T-helper 1 cell treated with Interleukin-12 subunit alpha and Interleukin-12 subunit beta and Interleukin-4 antibody, amounts not matched to agents 30 μg/mL and 1 μg/mL, for 36 hours (primary cell): ENCODE data around the gene SAMD4B.
A peak's percentile ranks its signal among the peaks of the same experiment; 100 is the strongest.
"Not testable (repeated sequence)": the region's sequence is repeated elsewhere in the genome, so short reads cannot be mapped to it uniquely, and the experiment has no call there.

ENCODE experiments used
- H3K27ac Mint-ChIP-seq: one replicate; pipeline ENCODE4 v1.8.0; 2021; ENCODE audit warnings: mild to moderate bottlenecking, mixed read lengths
- H3K27me3 Mint-ChIP-seq: one replicate; pipeline ENCODE4 v1.8.0; 2021; ENCODE audit warnings: low read depth, mixed read lengths
- H3K36me3 Mint-ChIP-seq: one replicate; pipeline ENCODE4 v1.8.0; 2021; ENCODE audit warnings: low read depth, mixed read lengths
- H3K4me1 Mint-ChIP-seq: one replicate; pipeline ENCODE4 v1.8.0; 2021; ENCODE audit warnings: low read depth, mixed read lengths
- H3K4me3 Mint-ChIP-seq: one replicate; pipeline ENCODE4 v1.8.0; 2021; ENCODE audit warnings: mild to moderate bottlenecking, moderate library complexity, mixed read lengths
- H3K9me3 Mint-ChIP-seq: one replicate; pipeline ENCODE4 v1.8.0; 2021; ENCODE audit warnings: mixed read lengths

The SAMD4B gene

DNA sequence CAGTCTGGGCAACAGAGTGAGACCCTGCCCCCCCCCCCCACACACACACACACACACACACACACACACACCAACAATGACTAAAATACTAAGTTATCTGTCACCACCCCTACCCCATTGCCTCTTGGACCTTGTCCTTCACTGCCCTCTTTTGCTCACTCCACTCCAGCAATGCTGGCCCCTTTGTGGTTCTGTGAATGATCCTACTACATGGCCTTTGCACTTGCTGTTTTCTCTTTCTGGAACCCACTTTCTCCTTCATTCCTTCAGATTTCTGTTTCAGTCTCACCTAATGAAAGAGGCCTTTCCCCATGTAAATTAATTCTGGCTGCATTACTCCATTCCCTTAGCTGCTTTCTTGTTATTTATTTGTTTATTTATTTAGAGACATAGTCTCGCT, 2.5 kb upstream of the SAMD4B start:
- Mint-ChIP-seq H3K4me3 (peak overlapping the region; percentile 93), H3K27me3 (no peaks in the 10 kb centered on the region), H3K27ac (peak overlapping the region; percentile 88), H3K4me1 (peaks cover 54% of the 10 kb centered on the region), H3K9me3 (no peaks in the 10 kb centered on the region), H3K36me3 (peaks cover 24% of the 10 kb centered on the region)

DNA sequence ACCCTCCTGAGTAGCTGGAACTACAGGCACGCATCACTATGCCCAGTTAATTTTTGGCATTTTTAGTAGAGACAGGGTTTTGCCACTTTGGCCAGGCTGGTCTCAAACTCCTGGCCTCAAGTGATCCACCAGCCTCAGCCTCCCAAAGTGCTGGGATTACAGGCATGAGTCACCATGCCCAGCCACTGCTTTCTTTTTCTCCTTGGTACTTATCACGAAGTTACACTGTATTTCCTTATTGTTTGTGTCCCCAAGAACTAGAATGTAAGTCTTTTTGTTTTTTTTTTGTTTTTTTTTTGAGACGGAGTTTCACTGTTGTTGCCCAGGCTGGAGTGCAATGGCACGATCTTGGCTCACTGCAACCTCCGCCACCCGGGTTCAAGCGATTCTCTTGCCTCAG, 2.1 kb upstream of the SAMD4B start:
- peaks cover 23% of the 10 kb centered on the region for H3K36me3 Mint-ChIP-seq
- H3K4me3 Mint-ChIP-seq, result peak overlapping the region; percentile 93
- not testable (repeated sequence) for H3K9me3 Mint-ChIP-seq, H3K27me3 Mint-ChIP-seq
- peak overlapping the region; percentile 88 for H3K27ac Mint-ChIP-seq
- peaks cover 55% of the 10 kb centered on the region for H3K4me1 Mint-ChIP-seq

DNA sequence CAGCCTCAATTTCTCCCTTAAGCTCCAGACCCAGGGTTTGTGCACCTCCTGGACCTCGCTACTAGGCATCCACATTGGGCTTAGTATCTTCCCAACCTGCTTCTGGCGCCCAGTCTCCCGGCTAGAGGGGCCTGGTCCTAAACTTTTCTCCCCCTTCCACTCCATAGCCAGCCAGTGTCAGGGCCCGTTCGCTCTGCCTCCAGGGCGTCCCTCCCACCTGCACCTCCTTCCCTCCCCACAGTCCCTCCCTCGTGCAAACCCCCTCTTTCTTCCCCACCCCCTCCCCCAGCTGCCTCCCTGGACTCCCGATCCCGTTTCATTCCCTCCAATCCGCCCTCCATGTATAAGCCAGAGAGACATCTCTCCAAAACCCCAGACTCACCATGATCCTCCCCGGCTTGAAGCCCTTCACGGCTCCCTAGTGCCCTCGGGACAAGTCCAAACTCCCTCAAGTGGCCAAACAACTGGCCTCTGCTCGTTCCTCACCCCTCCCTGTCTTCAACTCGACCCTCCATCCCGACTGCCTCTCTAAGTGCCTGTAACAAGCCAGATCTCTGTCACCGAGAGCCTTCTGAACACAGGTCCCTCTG, 997 bp upstream of the SAMD4B start:
- Mint-ChIP-seq H3K27me3 (no peaks in the 10 kb centered on the region), H3K27ac (peak overlapping the region; percentile 88), H3K4me3 (peak overlapping the region; percentile 93), H3K36me3 (peaks cover 24% of the 10 kb centered on the region), H3K9me3 (no peaks in the 10 kb centered on the region), H3K4me1 (peaks cover 58% of the 10 kb centered on the region)

DNA sequence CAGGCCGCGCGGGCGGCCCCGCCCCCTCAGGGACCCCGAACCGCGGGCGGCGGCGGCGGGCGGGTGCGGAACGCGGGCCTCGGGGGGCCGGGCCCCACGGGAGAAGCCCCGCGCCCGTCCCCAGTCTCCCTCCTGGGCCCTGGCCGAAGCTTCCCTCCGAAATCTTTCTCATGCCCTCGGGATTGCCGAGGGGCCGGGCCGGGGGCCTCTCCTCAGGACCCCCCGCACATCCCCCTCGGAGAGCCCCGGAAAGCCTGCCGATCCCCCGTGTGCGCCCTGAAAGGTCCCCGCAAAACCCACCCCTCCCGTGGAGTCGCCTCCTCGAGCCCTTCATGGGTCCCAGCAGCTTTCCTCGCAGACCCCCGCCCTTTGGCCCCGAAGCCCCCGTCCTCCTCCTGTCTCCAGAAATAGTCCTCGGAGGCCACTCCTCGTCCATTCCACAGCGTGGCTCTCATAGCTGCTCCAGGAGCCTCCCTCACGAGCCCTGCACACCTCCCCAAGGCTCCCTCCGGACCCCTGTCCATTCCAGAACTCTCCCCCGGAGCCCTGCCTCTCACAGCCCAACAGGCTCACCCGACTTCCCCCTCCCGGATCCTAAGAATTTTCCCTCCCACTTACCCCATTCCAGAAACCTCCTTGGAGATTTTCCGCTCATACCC, 555 bp downstream of the SAMD4B start:
- Mint-ChIP-seq H3K9me3 (no peaks in the 10 kb centered on the region), H3K27ac (peak overlapping the region; percentile 85), H3K27me3 (no peaks in the 10 kb centered on the region), H3K36me3 (peaks cover 28% of the 10 kb centered on the region), H3K4me3 (peak overlapping the region; percentile 86), H3K4me1 (peaks cover 59% of the 10 kb centered on the region)

DNA sequence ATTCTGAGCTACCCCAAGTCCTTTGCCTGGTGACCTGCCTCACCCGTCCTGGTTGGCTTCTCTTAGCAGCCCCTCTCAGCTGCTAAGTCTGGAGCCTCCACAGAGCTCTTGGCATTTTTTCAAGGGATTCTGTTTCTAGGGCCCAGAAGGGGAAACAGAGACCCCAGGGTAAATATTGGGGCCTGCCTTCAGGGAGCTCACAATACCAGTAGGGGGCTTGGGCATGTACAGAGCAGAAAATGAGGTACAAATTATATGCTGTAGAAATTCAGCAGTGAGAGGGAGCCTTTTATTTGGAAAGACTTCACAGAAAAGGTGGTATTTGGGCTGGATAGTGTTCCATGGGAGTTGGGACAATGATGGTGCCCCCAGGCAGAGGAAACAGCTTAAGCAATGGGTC, 3.7 kb downstream of the SAMD4B start:
- Mint-ChIP-seq H3K9me3 (no peaks in the 10 kb centered on the region), H3K27ac (no peak overlapping the region), H3K4me3 (no peak overlapping the region), H3K4me1 (peaks cover 48% of the 10 kb centered on the region), H3K36me3 (peaks cover 36% of the 10 kb centered on the region), H3K27me3 (no peaks in the 10 kb centered on the region)

DNA sequence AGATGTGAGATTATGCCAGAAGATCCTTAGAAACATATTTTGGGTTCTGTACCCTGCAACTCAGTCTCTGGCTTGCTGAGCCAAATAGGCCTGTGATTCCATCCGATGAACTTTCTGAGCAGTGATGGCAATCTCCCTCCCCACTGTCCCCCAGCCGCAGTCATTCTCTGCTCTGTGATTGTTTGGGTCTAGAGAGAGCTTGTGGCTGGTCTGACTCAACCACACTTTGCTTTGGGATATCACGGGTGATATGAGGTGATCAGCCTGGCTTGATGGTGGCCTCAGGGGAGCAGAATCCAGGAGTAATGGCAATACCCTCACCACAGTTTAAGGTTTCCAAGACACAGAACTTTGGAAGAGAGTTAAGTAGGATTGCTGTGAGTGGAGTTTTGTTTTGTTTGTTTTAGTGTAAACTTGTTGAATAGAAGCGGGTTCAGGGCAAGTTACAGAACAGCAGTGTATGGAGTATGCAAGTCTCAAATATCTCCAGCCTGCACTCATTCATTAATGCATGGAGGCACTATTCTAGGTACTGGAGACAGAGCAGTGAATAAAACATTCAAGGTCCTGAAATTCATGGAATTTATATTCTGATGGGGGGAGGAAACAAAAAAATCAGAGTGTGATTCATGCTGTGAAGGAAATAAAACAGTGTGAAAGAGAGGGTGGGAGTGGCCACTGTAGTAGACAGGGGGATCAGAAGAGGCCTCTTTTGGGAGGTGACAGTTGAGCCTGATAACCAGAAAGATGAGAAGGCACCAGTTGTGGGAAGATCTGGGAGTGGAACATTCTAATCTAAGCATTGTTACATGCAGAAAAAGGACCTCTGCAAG, 5.3 kb downstream of the SAMD4B start:
- H3K27ac Mint-ChIP-seq, result peak overlapping the region; percentile 16
- peaks cover 47% of the 10 kb centered on the region for H3K36me3 Mint-ChIP-seq
- H3K9me3 Mint-ChIP-seq, result no peaks in the 10 kb centered on the region
- H3K4me3 Mint-ChIP-seq, result no peak overlapping the region
- H3K4me1 Mint-ChIP-seq, result peaks cover 56% of the 10 kb centered on the region
- no peaks in the 10 kb centered on the region for H3K27me3 Mint-ChIP-seq

DNA sequence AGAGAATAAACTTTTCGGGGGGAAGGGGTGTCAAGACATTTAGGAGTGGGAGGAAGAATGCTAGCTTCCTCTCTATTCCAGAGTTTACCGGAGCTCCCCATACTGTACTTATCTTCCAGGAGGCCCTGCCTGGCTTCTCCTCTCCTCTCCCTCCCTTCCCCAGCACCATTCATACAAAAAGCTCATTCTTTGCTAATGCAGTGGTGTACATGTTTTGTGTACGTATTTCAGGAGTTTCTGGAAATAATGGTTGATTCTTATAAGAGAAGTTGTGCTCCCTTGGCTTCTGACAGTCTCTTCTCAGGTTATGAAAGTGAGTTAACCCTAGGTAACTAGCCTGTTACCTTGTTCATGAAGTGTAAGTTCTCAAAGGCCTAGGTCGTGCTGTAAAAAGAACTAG, 7.1 kb downstream of the SAMD4B start:
- Mint-ChIP-seq H3K36me3 (peaks cover 40% of the 10 kb centered on the region), H3K4me3 (no peak overlapping the region), H3K4me1 (peaks cover 42% of the 10 kb centered on the region), H3K27me3 (no peaks in the 10 kb centered on the region), H3K9me3 (no peaks in the 10 kb centered on the region), H3K27ac (no peak overlapping the region)

DNA sequence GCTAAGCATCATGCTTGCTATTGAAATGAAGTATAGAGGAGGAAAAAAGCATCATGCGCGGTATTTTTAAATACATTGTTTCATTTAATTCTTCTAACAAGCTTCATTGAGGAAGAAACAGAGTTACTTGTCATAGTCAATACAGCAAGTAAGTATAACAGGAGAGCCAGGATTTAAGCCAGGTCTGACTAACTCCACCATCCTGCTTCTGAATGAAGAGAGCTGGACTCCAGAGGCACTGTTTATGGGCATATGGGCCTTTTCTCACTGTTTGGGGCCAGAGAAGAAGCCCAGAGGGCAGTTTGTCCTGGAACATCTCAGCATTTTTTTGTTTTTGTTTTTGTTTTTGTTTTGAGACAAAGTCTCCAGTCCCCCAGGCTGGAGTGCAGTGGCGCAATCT, 7.9 kb downstream of the SAMD4B start:
- no peaks in the 10 kb centered on the region for H3K27me3 Mint-ChIP-seq
- H3K4me3 Mint-ChIP-seq, result no peak overlapping the region
- H3K36me3 Mint-ChIP-seq, result peaks cover 36% of the 10 kb centered on the region
- no peak overlapping the region for H3K27ac Mint-ChIP-seq
- no peaks in the 10 kb centered on the region for H3K9me3 Mint-ChIP-seq
- peaks cover 35% of the 10 kb centered on the region for H3K4me1 Mint-ChIP-seq

DNA sequence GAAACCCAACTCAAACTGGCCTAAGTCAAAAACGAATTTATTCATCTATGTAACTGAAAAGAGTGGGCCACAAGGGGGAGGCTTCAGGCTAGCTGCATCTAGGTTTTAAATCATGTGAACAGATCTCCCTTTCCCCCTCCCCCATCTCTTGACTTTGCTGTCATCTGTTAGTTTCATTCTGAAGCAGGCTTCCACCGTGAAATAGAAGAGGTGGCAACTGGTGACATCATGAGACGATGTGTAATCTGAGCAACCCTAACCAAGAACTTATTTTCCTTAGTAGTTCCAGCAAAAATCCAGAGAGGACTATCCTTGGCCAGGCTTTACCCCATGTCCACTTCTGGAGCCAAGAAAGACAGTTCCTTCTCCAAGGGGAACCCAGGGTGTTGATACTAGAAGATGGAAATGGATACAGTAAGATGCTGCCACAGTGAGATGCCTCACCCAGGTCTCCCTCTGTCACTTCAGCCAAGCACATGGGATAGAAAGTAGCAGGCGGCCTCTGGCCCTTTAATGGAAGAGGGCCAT, 9.4 kb downstream of the SAMD4B start:
- peaks cover 38% of the 10 kb centered on the region for H3K36me3 Mint-ChIP-seq

DNA sequence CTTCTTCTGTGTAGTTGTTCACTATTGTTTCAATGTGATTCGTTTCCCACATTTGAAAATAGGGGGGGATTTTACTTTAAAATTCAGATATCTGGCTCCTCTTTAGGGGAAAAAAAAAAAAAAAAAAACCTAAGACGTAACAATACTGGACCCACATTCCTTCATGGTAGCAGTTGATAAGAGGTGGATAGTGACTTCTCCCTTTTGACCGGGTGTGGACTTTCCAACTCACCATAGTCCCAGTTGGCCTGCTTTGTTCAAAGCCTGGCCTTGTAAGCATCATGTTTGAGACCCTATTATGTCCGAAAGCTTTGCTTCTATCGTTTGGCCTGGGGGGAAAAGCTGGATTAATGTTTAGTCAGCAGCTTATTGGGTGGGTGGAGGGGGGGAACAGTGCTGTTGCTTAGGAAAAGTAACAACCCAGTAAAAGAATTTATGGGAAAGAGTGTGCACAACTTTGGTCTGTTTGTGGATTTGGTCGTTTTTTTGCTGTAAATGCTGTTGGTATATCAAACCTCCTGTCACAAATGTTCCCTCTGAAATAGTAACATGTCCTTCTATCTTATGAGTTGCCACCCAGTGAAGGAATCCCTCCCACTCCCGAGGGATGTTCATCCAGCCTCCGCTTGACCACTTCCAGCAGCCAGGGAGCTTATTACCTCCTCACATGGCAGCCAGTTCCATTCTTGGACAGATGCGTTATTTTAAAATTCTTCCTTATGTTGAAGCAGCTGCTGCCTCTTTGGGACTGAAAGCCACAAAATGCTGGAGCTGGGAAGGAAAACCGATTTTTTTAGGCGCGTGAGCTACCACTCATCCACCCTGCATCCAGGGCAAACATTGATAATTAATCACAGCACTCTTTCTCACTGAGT, 10.4 kb downstream of the SAMD4B start:
- Mint-ChIP-seq H3K4me1 (peaks cover 21% of the 10 kb centered on the region), H3K36me3 (peaks cover 43% of the 10 kb centered on the region), H3K27me3 (no peaks in the 10 kb centered on the region), H3K9me3 (no peaks in the 10 kb centered on the region), H3K4me3 (no peak overlapping the region), H3K27ac (peak overlapping the region; percentile 92)

More for the DNA sequence above, 9.4 kb downstream of the SAMD4B start:
- no peak overlapping the region for H3K4me3 Mint-ChIP-seq
- H3K4me1 Mint-ChIP-seq, result peaks cover 27% of the 10 kb centered on the region
- no peaks in the 10 kb centered on the region for H3K27me3 Mint-ChIP-seq
- H3K9me3 Mint-ChIP-seq, result no peaks in the 10 kb centered on the region
- H3K27ac Mint-ChIP-seq, result peak overlapping the region; percentile 92

DNA sequence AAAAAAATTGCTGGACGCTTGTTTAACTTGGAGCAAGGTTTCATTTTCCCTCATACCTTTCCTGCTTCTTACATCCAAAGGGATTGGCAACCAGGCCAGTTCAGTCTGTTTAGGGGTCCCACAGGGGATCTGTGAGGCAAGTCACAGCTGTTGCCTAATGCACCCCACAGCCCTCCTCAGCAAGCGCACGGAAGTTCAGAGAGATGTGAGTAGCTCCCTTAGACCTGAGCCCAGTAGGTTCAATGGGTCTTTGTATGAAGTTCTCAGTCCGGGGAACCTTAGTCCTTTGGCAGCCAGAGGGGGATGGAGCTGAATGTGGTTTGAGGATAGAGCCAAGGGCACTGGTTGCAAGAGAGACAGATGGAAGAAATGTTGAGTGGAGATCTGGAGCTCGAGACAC, 13.0 kb downstream of the SAMD4B start:
- H3K27me3 Mint-ChIP-seq, result no peaks in the 10 kb centered on the region
- H3K9me3 Mint-ChIP-seq, result no peaks in the 10 kb centered on the region
- no peak overlapping the region for H3K27ac Mint-ChIP-seq
- peaks cover 16% of the 10 kb centered on the region for H3K4me1 Mint-ChIP-seq
- H3K36me3 Mint-ChIP-seq, result peaks cover 38% of the 10 kb centered on the region
- H3K4me3 Mint-ChIP-seq, result no peak overlapping the region

DNA sequence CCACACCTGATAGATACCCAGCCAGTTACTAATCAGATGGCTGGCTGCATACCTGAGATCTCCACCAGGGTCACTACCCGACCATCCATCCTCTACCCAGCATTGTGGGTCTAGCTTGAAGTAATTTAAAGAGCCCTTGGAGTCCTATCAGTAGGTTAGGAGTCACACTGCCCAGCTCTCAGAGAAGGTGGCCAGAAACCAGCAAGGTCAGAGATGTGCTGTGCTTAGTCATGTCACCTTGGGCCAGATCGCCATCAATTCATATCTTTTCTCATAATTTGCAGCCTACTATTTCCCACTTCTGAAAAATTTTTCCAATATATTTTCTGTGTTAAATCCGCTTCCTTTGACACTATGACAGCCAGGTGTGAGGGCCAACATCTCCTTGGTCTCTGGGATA, 13.9 kb downstream of the SAMD4B start:
- no peak overlapping the region for H3K27ac Mint-ChIP-seq
- peaks cover 15% of the 10 kb centered on the region for H3K4me1 Mint-ChIP-seq
- H3K9me3 Mint-ChIP-seq, result no peaks in the 10 kb centered on the region
- H3K27me3 Mint-ChIP-seq, result no peaks in the 10 kb centered on the region
- H3K36me3 Mint-ChIP-seq, result peaks cover 39% of the 10 kb centered on the region
- H3K4me3 Mint-ChIP-seq, result no peak overlapping the region

DNA sequence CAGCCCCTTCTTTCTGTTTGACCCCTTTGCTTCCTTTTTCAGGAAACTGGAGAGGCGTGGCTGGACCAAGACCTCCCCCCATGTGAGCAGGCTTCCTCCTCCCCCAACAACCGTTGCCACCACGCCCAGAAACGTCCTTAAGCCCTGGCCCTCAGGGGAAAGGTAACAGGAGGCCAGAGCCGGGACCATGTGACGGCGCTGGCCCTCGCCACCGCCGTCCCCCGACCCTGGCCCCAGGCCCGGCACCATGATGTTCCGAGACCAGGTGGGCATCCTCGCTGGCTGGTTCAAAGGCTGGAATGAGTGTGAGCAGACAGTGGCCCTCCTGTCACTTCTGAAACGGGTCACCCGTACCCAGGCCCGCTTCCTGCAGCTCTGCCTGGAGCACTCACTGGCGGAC, 14.4 kb downstream of the SAMD4B start:
- Mint-ChIP-seq H3K27ac (no peak overlapping the region), H3K4me3 (no peak overlapping the region), H3K36me3 (peaks cover 35% of the 10 kb centered on the region), H3K9me3 (no peaks in the 10 kb centered on the region), H3K27me3 (no peaks in the 10 kb centered on the region), H3K4me1 (peaks cover 10% of the 10 kb centered on the region)

DNA sequence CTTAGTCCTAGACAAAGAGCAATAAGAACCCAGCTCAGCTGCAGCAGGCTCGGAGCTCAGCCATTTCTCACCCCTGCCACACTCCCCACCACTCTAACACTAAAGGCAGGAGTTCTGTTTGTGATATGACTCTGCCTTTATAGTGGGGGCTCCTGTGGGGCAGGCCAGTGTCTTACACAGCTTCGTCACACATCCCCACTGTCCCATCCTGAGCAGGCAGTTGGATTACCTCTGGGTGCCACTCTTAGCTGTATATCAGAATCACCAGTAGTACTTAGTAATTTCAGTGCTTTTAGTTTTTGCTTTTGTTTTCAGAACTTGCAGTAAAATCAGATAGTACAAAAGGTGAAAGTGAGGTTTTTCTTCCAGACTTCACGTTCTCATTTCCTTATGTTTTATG, 16.8 kb downstream of the SAMD4B start:
- H3K27me3 Mint-ChIP-seq, result no peaks in the 10 kb centered on the region
- H3K4me3 Mint-ChIP-seq, result no peak overlapping the region
- no peak overlapping the region for H3K27ac Mint-ChIP-seq
- peaks cover 36% of the 10 kb centered on the region for H3K36me3 Mint-ChIP-seq
- no peaks in the 10 kb centered on the region for H3K9me3 Mint-ChIP-seq
- H3K4me1 Mint-ChIP-seq, result peaks cover 2% of the 10 kb centered on the region
